H9 (cell line): ENCODE data around the gene GHSR. TPM values are rescaled to one million over a fixed set of nuclear protein-coding genes. Genes with fewer than 3 reads are reported as not detected.

Experiments used
- DNase-seq: peaks from one replicate; pipeline ENCODE4 v3.0.0-alpha.2; 2017
- H2AFZ ChIP-seq: one replicate; pipeline ENCODE4 v1.6.1; 2013; ENCODE audit warnings: mild to moderate bottlenecking, low read length, control low read depth, moderate library complexity
- H2AK5ac ChIP-seq: 2 replicates; pipeline ENCODE4 v1.6.1; 2013; ENCODE audit warnings: low read length, control low read depth, mixed read lengths; ENCODE audit not compliant: insufficient read length
- H2BK120ac ChIP-seq: one replicate; pipeline ENCODE4 v1.6.1; 2013; ENCODE audit warnings: low read depth, mild to moderate bottlenecking, low read length, control low read depth, inconsistent platforms; ENCODE audit not compliant: poor library complexity, severe bottlenecking
- H2BK12ac ChIP-seq: 2 replicates; pipeline ENCODE4 v1.6.1; 2013; ENCODE audit warnings: low read length, control low read depth, mixed read lengths, low read depth; ENCODE audit not compliant: insufficient read length
- H2BK15ac ChIP-seq: 2 replicates; pipeline ENCODE4 v1.6.1; 2013; ENCODE audit warnings: low read depth, low read length, control low read depth
- H2BK20ac ChIP-seq: one replicate; pipeline ENCODE4 v1.6.1; 2013; ENCODE audit warnings: low read depth, mild to moderate bottlenecking, low read length, control low read depth, inconsistent platforms; ENCODE audit not compliant: poor library complexity, severe bottlenecking
- H2BK5ac ChIP-seq: 2 replicates; pipeline ENCODE4 v1.6.1; 2013; ENCODE audit warnings: low read length, control low read depth, mixed read lengths; ENCODE audit not compliant: insufficient read length
- H3K14ac ChIP-seq: 2 replicates; pipeline ENCODE4 v1.6.1; 2013; ENCODE audit warnings: low read length, control low read depth; ENCODE audit not compliant: insufficient read depth
- H3K18ac ChIP-seq: 2 replicates; pipeline ENCODE4 v1.6.1; 2013; ENCODE audit warnings: low read depth, mild to moderate bottlenecking, mixed read lengths, low read length, control low read depth; ENCODE audit not compliant: insufficient read length
- H3K23ac ChIP-seq: 2 replicates; pipeline ENCODE4 v1.6.1; 2013; ENCODE audit warnings: low read length, control low read depth, mixed read lengths, low read depth; ENCODE audit not compliant: insufficient read length
- H3K23me2 ChIP-seq: 2 replicates; pipeline ENCODE4 v1.6.1; 2013; ENCODE audit warnings: low read depth, mild to moderate bottlenecking, mixed read lengths, low read length, control low read depth; ENCODE audit not compliant: insufficient read length, poor library complexity, severe bottlenecking
- H3K27ac ChIP-seq: 2 replicates; pipeline ENCODE4 v1.5.1; 2013; ENCODE audit warnings: low read length, control low read depth, mixed read lengths, low read depth; ENCODE audit not compliant: insufficient read length
- H3K27me3 ChIP-seq: 2 replicates; pipeline ENCODE4 v1.6.1; 2013; ENCODE audit warnings: low read length, control low read depth, inconsistent platforms; ENCODE audit not compliant: insufficient read depth
- H3K4ac ChIP-seq: 2 replicates; pipeline ENCODE4 v1.6.1; 2013; ENCODE audit warnings: low read depth, mild to moderate bottlenecking, control low read depth, inconsistent platforms, low read length, moderate library complexity
- H3K4me1 ChIP-seq: 2 replicates; pipeline ENCODE4 v1.6.1; 2013; ENCODE audit warnings: low read length, control low read depth, inconsistent platforms; ENCODE audit not compliant: insufficient read depth
- H3K4me2 ChIP-seq: 2 replicates; pipeline ENCODE4 v1.6.1; 2013; ENCODE audit warnings: low read length, control low read depth, mixed read lengths; ENCODE audit not compliant: insufficient read length, insufficient read depth
- H3K56ac ChIP-seq: 2 replicates; pipeline ENCODE4 v1.6.1; 2013; ENCODE audit warnings: low read depth, mild to moderate bottlenecking, mixed read lengths, low read length, control low read depth; ENCODE audit not compliant: insufficient read length
- H3K79me1 ChIP-seq: 2 replicates; pipeline ENCODE4 v1.6.1; 2013; ENCODE audit warnings: low read depth, mild to moderate bottlenecking, moderate library complexity, low read length, control low read depth, inconsistent platforms; ENCODE audit not compliant: insufficient read depth, poor library complexity, severe bottlenecking
- H3K79me2 ChIP-seq: 2 replicates; pipeline ENCODE4 v1.6.1; 2013; ENCODE audit warnings: low read length, control low read depth, inconsistent platforms; ENCODE audit not compliant: insufficient read depth
- H3K9ac ChIP-seq: 2 replicates; pipeline ENCODE4 v1.6.1; 2013; ENCODE audit warnings: low read length, control low read depth, mixed read lengths; ENCODE audit not compliant: insufficient read length; ENCODE audit errors: extremely low read depth
- H3K9me3 ChIP-seq: one replicate; pipeline ENCODE4 v1.6.1; 2013; ENCODE audit warnings: low read depth, low read length, inconsistent platforms; ENCODE audit not compliant: control insufficient read depth
- H3T11ph ChIP-seq: one replicate; pipeline ENCODE4 v1.6.1; 2013; ENCODE audit warnings: mild to moderate bottlenecking, low read length, control low read depth, inconsistent platforms
- H4K20me1 ChIP-seq: one replicate; pipeline ENCODE4 v1.6.1; 2013; ENCODE audit not compliant: control insufficient read depth, insufficient read length, insufficient read depth
- H4K5ac ChIP-seq: 2 replicates; pipeline ENCODE4 v1.6.1; 2013; ENCODE audit warnings: low read depth, mild to moderate bottlenecking, mixed read lengths, low read length, control low read depth; ENCODE audit not compliant: insufficient read length
- H4K8ac ChIP-seq: replicated peaks from 2 replicates; pipeline ENCODE4 v1.6.1; 2013; ENCODE audit warnings: low read length, control low read depth, mixed read lengths, low read depth; ENCODE audit not compliant: insufficient read length
- H4K91ac ChIP-seq: 2 replicates; pipeline ENCODE4 v1.6.1; 2013; ENCODE audit warnings: low read depth, mild to moderate bottlenecking, moderate library complexity, mixed read lengths, low read length, control low read depth; ENCODE audit not compliant: insufficient read length
- H3K27ac Mint-ChIP-seq, 3 experiments: 2 replicates in 2 of 3; 3 replicates in 1 of 3; pipeline ENCODE4 v1.8.0; 2020 to 2021; ENCODE audit warnings: mixed read lengths in 3 of 3, mild to moderate bottlenecking in 1 of 3, moderate library complexity in 1 of 3
- H3K27me3 Mint-ChIP-seq: 2 replicates; pipeline ENCODE4 v1.8.0; 2021; ENCODE audit warnings: low read depth, mild to moderate bottlenecking, moderate library complexity, mixed read lengths
- H3K36me3 Mint-ChIP-seq, 3 experiments: 2 replicates in 2 of 3; 3 replicates in 1 of 3; pipeline ENCODE4 v1.8.0; 2020 to 2021; ENCODE audit warnings: low read depth in 3 of 3, mixed read lengths in 3 of 3; ENCODE audit not compliant: insufficient read depth in 1 of 3
- H3K4me1 Mint-ChIP-seq, 2 experiments: 2 replicates each; pipeline ENCODE4 v1.8.0; 2020; ENCODE audit warnings: mixed read lengths in 2 of 2
- H3K4me3 Mint-ChIP-seq, 2 experiments: 2 replicates in 1 of 2; 3 replicates in 1 of 2; pipeline ENCODE4 v1.8.0; 2020 to 2021; ENCODE audit warnings: mild to moderate bottlenecking in 2 of 2, mixed read lengths in 2 of 2, moderate library complexity in 1 of 2
- H3K9me3 Mint-ChIP-seq, 2 experiments: 2 replicates in 1 of 2; 3 replicates in 1 of 2; pipeline ENCODE4 v1.8.0; 2020; ENCODE audit warnings: mild to moderate bottlenecking in 2 of 2, mixed read lengths in 2 of 2, moderate library complexity in 1 of 2
- WGBS: extraction: QIAGEN DNeasy Blood & Tissue Kit; methylation state at CpG from one replicate; pipeline ENCODE4 v1.1.7; 2013; ENCODE audit warnings: missing lambda C conversion rate, low lambda C conversion rate, mixed read lengths; ENCODE audit not compliant: insufficient read length; ENCODE audit errors: extremely low coverage; 5-methylcytosine and 5-hydroxymethylcytosine counted together
- total RNA-seq: library from RNA; stranded (reverse); gene quantifications from 2 replicates; pipeline ENCODE4 v1.2.1, GENCODE V29; 2021
- TF ChIP-seq, protein P1 (sequence below): fragments of 200-600 bp; sonication (generic); conservative IDR thresholded peaks from 3 replicates; pipeline ENCODE4 v1.8.0; 2021; ENCODE audit warnings: antibody characterized with exemption, mild to moderate bottlenecking

The GHSR gene
- total RNA-seq, 1 experiment from 2014 or later, result not detected

DNA sequence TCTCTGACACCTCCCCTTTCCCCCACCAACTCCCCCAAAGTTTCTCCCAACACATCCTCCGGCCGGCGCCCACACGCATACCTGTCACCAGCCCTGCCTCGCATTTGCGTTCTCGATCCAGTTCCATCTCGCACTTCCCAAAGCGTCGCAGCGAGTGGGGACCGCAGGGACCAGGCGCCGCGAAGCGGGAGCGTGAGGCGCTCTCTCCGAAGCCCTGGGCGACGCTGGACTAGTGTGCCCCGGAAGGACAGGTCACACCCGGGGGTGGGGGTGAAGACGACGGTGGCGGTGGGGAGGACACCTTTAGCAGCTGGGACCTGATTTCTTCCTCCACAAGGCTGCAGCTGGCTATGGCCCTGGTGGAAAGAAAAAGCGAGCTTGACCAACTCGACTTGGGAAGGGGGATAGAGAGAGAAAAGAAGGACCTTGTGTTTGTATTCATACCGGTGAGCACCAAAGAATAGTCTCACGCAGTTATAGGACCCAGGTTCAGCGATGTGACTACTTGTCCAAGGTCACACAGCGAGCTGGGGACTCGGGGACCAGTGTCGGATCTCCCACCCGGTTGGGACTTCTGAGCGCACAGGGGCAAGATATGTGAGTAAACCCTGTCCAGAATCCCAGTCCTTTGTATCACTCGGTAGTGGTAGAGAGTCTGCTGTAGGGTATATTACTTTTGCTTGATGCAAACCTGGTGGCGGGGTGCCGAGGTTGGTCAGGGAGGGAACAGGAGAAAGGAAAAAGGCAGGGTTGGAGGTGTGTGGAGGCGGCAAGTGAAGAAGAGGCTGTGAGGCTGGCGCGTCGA lies 607 bp upstream of the GHSR start:
- H4K91ac ChIP-seq, result no peak overlapping the region
- H3K23me2 ChIP-seq, result peaks cover 7% of the 10 kb centered on the region
- H4K20me1 ChIP-seq, result peaks cover 4% of the 10 kb centered on the region
- peaks cover 0 to 2% (median 0%) of the 10 kb centered on the region in 3 experiments; a peak in 2 of 7 replicates for H3K36me3 Mint-ChIP-seq
- peaks cover 22 to 30% of the 10 kb centered on the region in 2 experiments for H3K4me1 Mint-ChIP-seq
- no peak overlapping the region for H2BK12ac ChIP-seq
- H2BK120ac ChIP-seq, result no peak overlapping the region
- WGBS, result no CpG with 5 or more reads among the region's 43 CpGs
- H3K23ac ChIP-seq, result no peak overlapping the region
- H3K9me3 Mint-ChIP-seq, result peaks cover 3 to 7% of the 10 kb centered on the region in 2 experiments
- H3K79me2 ChIP-seq, result no peaks in the 10 kb centered on the region
- no peak overlapping the region for H3K4ac ChIP-seq
- H3K27ac ChIP-seq, result no peak overlapping the region
- H3T11ph ChIP-seq, result no peak overlapping the region
- H4K8ac ChIP-seq, result no peak overlapping the region
- H3K4me1 ChIP-seq, result no peaks in the 10 kb centered on the region
- H2AK5ac ChIP-seq, result no peak overlapping the region
- TF ChIP-seq, protein P1, sequence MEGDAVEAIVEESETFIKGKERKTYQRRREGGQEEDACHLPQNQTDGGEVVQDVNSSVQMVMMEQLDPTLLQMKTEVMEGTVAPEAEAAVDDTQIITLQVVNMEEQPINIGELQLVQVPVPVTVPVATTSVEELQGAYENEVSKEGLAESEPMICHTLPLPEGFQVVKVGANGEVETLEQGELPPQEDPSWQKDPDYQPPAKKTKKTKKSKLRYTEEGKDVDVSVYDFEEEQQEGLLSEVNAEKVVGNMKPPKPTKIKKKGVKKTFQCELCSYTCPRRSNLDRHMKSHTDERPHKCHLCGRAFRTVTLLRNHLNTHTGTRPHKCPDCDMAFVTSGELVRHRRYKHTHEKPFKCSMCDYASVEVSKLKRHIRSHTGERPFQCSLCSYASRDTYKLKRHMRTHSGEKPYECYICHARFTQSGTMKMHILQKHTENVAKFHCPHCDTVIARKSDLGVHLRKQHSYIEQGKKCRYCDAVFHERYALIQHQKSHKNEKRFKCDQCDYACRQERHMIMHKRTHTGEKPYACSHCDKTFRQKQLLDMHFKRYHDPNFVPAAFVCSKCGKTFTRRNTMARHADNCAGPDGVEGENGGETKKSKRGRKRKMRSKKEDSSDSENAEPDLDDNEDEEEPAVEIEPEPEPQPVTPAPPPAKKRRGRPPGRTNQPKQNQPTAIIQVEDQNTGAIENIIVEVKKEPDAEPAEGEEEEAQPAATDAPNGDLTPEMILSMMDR, result no peak
- DNase-seq, result peak; percentile 30
- H4K5ac ChIP-seq, result no peak overlapping the region
- H3K9me3 ChIP-seq, result no peaks in the 10 kb centered on the region
- no peak overlapping the region for H3K18ac ChIP-seq
- no peak overlapping the region for H2BK5ac ChIP-seq
- no peak overlapping the region for H3K9ac ChIP-seq
- no peak overlapping the region for H2BK15ac ChIP-seq
- H2AFZ ChIP-seq, result no peak overlapping the region
- H2BK20ac ChIP-seq, result no peak overlapping the region
- peaks cover 35% of the 10 kb centered on the region for H3K27me3 ChIP-seq
- no peak overlapping the region for H3K27ac Mint-ChIP-seq
- H3K56ac ChIP-seq, result no peak overlapping the region
- no peaks in the 10 kb centered on the region for H3K79me1 ChIP-seq
- peak overlapping the region; percentile 45 for H3K4me2 ChIP-seq
- H3K4me3 Mint-ChIP-seq, result peak overlapping the region; percentile 51 to 74
- H3K27me3 Mint-ChIP-seq, result peaks cover 77% of the 10 kb centered on the region
- no peak overlapping the region for H3K14ac ChIP-seq
